GM12878 (cell line): Measurements from ENCODE around the gene MYO1D.

Experiments used
- BACH1 ChIP-seq: fragments of 450-650 bp; IDR thresholded peaks from 2 replicates; pipeline ENCODE4 v1.6.1; 2017; ENCODE audit warnings: mild to moderate bottlenecking, borderline replicate concordance
- RAD21 ChIP-seq: IDR thresholded peaks from 2 replicates; pipeline ENCODE4 v1.6.1; 2011; ENCODE audit warnings: mild to moderate bottlenecking, low read depth, low read length, moderate library complexity; ENCODE audit not compliant: insufficient read depth
- RB1 ChIP-seq: fragments of 450-650 bp; formaldehyde crosslinking; IDR thresholded peaks from 2 replicates; pipeline ENCODE4 v1.6.1; 2017; ENCODE audit warnings: mild to moderate bottlenecking, borderline replicate concordance
- SIN3A ChIP-seq: IDR thresholded peaks from 2 replicates; pipeline ENCODE4 v1.6.1; 2012; ENCODE audit warnings: low read depth, low read length, improper control_type of control experiment
- SREBF2 ChIP-seq: IDR thresholded peaks from 2 replicates; pipeline ENCODE4 v1.6.1; 2012; ENCODE audit warnings: mild to moderate bottlenecking, low read length
- SUZ12 ChIP-seq: fragments of 200-600 bp; sonication (generic); IDR thresholded peaks from one replicate; pipeline ENCODE4 v1.6.1; 2018; ENCODE audit warnings: antibody characterized with exemption, mild to moderate bottlenecking; ENCODE audit not compliant: unreplicated experiment
- TBL1XR1 ChIP-seq: IDR thresholded peaks from 2 replicates; pipeline ENCODE4 v1.6.1; 2012; ENCODE audit warnings: low read depth, low read length, improper control_type of control experiment
- WRNIP1 ChIP-seq: IDR thresholded peaks from 2 replicates; pipeline ENCODE4 v1.6.1; 2011; ENCODE audit warnings: low read depth, low read length, improper control_type of control experiment, borderline replicate concordance
- TF ChIP-seq, protein P1 (sequence below), 3 experiments: IDR thresholded peaks in 2 of 3; conservative IDR thresholded peaks in 1 of 3; 2 replicates each; pipeline ENCODE4 v1.5.1; 2011; ENCODE audit warnings: low read depth in 3 of 3, low read length in 3 of 3, mild to moderate bottlenecking in 3 of 3, control low read depth in 2 of 3, moderate library complexity in 2 of 3, inconsistent platforms in 1 of 3, mixed read lengths in 1 of 3; ENCODE audit not compliant: control insufficient read depth in 2 of 3, insufficient read depth in 1 of 3; ENCODE audit errors: extremely low read depth in 1 of 3
- TF ChIP-seq, protein P2 (sequence below): IDR thresholded peaks from 2 replicates; pipeline ENCODE4 v1.6.1; 2012; ENCODE audit warnings: mild to moderate bottlenecking, low read depth, low read length
- TF ChIP-seq, protein P3 (sequence below): IDR thresholded peaks from 2 replicates; pipeline ENCODE4 v1.6.1; 2011; ENCODE audit warnings: mild to moderate bottlenecking, low read depth, low read length, moderate library complexity; ENCODE audit not compliant: insufficient replicate concordance

DNA sequence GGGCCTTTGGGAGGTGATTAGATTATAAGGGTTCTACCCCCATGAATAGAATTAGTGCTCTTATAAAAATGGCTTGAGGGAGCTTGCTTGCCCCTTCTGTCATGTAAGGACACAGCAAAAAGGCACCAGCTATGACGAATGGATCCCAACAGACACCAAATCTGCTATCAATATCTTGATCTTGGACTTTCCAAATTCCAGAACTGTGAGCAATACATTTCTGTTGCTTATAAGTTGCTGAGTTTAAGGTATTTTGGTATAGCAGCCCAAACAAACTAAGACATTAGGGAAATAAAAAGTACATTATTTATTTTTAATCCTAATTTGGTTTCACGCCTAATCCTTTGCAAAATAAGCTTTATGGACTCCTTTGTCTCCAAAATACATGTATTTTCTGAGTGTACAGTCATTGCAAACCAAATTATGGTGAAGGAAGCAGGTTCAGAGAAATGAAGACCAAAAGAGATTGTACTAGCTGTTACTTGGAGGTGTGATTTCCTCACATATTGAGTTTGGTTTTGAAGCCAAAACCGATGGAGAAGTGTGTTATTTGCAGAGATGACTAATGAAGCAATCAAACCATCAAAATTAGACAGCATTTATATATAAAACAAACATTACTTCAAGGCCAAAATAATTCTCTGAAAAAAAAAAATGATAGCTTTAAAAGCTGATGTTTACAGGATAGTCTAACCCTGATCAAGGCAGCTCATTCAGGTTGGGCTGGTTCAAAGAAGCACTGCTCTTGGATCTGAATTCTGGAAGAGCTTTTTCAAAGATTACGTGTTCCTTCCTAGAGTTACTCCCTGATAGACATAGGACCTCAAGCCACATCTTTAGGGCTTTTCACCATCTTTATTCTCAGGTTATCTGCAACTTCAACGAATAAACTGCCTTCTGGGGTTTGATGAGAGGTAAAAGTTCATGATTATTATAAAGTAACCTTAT lies 71.6 kb downstream of the MYO1D start:
- no peak for TF ChIP-seq TBL1XR1
- TF ChIP-seq, protein P1, sequence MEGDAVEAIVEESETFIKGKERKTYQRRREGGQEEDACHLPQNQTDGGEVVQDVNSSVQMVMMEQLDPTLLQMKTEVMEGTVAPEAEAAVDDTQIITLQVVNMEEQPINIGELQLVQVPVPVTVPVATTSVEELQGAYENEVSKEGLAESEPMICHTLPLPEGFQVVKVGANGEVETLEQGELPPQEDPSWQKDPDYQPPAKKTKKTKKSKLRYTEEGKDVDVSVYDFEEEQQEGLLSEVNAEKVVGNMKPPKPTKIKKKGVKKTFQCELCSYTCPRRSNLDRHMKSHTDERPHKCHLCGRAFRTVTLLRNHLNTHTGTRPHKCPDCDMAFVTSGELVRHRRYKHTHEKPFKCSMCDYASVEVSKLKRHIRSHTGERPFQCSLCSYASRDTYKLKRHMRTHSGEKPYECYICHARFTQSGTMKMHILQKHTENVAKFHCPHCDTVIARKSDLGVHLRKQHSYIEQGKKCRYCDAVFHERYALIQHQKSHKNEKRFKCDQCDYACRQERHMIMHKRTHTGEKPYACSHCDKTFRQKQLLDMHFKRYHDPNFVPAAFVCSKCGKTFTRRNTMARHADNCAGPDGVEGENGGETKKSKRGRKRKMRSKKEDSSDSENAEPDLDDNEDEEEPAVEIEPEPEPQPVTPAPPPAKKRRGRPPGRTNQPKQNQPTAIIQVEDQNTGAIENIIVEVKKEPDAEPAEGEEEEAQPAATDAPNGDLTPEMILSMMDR (IDR thresholded peaks at IDR 0.05 in 2 of 3, conservative IDR thresholded peaks at IDR 0.05 in 1 of 3; ENCODE audit: control insufficient read depth in 2 of 3, extremely low read depth in 1 of 3, insufficient read depth in 1 of 3, low read depth in 3 of 3, low read length in 3 of 3) = no peak
- TF ChIP-seq SUZ12 = no peak
- TF ChIP-seq SIN3A = no peak
- no peak for TF ChIP-seq RB1
- TF ChIP-seq, protein P2, sequence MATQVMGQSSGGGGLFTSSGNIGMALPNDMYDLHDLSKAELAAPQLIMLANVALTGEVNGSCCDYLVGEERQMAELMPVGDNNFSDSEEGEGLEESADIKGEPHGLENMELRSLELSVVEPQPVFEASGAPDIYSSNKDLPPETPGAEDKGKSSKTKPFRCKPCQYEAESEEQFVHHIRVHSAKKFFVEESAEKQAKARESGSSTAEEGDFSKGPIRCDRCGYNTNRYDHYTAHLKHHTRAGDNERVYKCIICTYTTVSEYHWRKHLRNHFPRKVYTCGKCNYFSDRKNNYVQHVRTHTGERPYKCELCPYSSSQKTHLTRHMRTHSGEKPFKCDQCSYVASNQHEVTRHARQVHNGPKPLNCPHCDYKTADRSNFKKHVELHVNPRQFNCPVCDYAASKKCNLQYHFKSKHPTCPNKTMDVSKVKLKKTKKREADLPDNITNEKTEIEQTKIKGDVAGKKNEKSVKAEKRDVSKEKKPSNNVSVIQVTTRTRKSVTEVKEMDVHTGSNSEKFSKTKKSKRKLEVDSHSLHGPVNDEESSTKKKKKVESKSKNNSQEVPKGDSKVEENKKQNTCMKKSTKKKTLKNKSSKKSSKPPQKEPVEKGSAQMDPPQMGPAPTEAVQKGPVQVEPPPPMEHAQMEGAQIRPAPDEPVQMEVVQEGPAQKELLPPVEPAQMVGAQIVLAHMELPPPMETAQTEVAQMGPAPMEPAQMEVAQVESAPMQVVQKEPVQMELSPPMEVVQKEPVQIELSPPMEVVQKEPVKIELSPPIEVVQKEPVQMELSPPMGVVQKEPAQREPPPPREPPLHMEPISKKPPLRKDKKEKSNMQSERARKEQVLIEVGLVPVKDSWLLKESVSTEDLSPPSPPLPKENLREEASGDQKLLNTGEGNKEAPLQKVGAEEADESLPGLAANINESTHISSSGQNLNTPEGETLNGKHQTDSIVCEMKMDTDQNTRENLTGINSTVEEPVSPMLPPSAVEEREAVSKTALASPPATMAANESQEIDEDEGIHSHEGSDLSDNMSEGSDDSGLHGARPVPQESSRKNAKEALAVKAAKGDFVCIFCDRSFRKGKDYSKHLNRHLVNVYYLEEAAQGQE = no peak
- no peak for TF ChIP-seq RAD21
- TF ChIP-seq SREBF2 = no peak
- TF ChIP-seq, protein P3, sequence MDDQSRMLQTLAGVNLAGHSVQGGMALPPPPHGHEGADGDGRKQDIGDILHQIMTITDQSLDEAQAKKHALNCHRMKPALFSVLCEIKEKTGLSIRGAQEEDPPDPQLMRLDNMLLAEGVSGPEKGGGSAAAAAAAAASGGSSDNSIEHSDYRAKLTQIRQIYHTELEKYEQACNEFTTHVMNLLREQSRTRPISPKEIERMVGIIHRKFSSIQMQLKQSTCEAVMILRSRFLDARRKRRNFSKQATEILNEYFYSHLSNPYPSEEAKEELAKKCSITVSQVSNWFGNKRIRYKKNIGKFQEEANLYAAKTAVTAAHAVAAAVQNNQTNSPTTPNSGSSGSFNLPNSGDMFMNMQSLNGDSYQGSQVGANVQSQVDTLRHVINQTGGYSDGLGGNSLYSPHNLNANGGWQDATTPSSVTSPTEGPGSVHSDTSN = no peak
- no peak for TF ChIP-seq BACH1
- TF ChIP-seq WRNIP1 = no peak
